GM18508 (cell line): ENCODE data around the gene PMVK.

Source experiments
- ATAC-seq: cut with Tn5 transposase; IDR thresholded peaks from one replicate; pipeline ENCODE4 v1.9.1; 2021; ENCODE audit warnings: moderate number of reproducible peaks; ENCODE audit not compliant: insufficient read depth, unreplicated experiment

Gene PMVK

GRCh38 chr1:154951901-154952657 is 15.6 kb upstream of the PMVK start:
- no peak for ATAC-seq

DNA sequence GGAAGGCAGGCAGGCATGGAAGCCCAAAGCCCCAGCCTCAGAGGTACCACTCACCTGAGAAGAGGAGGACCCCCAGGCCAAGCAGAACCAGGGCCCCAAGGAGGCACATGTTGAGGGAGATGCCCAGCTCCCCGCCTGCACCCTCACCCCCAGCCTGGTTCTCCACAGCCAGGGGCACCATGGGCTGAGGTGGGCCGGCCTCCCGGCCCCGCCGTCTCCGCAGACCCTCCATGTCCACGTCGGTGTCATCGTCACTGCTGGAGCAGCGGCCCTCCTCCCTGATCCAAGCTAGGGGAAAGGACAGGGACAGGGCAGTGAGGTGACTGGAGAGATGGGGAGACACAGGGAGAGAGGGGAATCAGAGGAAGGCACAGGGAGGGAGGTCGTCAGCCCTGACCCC is 11.6 kb upstream of the PMVK start:
- no peak for ATAC-seq

- no peak for ATAC-seq
These were observed 9.7 kb upstream of the PMVK start for GRCh38 chr1:154945962-154946850.

GRCh38 chr1:154945160-154945961 is 8.8 kb upstream of the PMVK start:
- ATAC-seq: no peak

DNA sequence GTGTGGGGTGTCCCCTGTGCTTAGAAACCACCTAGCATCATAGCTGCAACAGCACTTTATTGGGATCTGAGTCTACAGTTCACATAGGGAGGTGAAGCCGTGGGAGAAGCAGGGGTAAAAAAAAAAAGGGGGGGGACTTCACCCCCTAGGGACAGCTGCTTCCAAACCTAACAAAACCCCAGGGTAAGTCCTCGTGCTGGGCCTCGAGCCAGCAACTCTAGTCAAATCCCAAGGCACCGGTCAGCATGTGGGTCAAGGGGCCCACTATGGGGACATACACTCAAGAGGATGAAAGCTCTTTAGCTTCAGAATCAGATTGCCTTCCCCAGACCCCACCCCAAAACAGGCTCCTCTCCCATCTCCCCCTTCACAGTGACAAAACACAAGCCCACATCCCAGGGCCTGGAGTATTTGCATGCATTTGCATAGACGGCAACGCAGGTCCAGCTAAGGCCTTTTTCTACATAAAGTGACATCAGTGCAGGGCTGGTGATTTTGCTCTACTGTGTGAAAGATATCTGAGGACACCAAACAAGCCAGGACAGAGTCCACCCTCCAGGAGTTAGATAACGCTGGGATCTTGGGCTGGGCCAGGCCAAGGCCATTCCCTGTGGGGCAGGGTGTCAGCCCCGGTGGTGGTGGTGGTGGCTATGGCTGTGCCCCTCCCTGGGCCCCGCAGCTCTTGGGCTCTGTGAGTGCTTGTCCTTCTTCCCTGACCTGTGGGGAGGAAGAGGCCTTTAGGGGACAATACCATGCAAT is 8.1 kb upstream of the PMVK start:
- no peak for ATAC-seq

GRCh38 chr1:154943649-154944400 is 7.3 kb upstream of the PMVK start:
- no peak for ATAC-seq

- ATAC-seq: no peak
These were observed 5.0 kb upstream of the PMVK start for GRCh38 chr1:154941333-154942013.

GRCh38 chr1:154940651-154941194 is 4.2 kb upstream of the PMVK start:
- no peak for ATAC-seq

DNA sequence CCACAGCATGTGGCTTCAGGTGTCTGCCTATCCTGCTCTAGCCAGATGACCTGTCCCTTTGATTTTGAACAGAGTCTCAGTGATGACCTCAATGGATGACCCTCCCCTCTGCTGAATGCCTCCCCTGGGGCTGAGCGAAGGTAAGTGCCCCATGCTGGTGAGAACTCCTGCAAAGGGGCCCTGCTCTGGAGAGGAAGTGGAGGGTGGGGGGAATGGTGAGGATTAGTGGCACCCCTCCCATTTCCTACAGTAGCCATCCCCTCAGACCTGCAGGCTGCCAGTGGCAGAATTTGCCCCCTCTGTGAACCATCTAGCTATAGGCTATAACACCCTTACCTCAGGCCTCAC is 3.7 kb upstream of the PMVK start:
- ATAC-seq: no peak

- ATAC-seq: no peak
These were observed 2.3 kb upstream of the PMVK start for GRCh38 chr1:154938604-154939399.

DNA sequence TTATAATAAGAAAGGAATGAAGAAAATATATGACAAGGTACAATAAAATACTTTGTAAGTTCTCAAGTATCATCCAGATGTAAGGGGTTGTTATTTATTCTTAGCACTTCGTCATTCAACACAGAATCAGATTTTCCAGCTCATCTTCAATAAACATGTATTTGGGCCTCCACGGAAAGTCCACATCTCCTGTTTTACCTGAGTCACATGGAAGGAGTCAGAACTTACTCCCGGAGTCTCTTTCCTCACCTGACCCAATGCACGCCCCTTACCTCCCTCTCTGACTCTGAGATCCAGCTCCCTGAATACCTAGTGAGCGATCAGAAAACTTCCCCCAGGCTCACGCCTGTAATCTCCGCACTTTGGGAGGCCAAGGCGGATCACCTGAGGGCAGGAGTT is 1.5 kb upstream of the PMVK start:
- ATAC-seq: no peak

DNA sequence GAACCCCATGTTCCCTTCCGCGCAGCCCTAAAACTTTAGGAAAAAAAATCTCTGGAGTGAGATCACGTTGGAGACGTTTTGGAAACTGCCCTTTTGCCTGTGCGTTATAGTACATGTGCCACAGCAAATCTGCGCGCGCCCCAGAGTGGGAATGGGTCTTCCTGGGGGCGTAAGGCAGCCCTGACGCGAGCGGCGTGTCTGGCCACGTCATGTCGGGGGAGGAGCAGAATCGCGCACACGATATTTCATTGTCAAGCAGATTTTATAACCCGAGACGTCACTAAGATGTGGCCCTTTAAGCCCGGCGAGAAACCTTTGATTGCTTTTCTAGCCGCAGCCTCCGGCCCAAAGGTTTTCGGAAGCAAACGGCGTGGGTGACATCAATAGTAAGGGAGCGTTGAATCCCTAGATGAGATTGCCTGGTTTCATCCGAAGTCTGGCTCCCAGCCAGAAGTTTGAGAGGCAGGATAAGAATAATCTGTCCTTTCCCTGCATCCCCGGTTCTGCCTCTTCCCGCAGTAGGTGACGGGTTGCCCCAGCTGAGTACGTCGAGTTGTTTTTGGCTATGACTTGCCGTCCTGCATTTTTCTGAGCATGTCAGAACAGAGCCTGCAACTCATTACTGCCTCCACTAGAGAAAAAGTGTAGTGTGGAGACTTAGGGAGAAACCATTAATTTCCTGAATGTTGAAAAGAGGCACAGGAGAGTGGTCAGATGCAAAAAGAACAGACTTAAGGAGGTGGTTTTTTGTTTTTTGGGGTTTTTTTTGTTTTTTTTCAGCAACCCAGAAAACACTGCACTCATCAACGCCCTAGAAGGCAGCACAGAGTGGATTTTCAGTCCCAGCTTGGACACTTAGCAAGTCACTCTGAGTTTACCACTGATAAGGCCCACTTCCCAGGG is 817 bp upstream of the PMVK start:
- peak; percentile 16 for ATAC-seq

DNA sequence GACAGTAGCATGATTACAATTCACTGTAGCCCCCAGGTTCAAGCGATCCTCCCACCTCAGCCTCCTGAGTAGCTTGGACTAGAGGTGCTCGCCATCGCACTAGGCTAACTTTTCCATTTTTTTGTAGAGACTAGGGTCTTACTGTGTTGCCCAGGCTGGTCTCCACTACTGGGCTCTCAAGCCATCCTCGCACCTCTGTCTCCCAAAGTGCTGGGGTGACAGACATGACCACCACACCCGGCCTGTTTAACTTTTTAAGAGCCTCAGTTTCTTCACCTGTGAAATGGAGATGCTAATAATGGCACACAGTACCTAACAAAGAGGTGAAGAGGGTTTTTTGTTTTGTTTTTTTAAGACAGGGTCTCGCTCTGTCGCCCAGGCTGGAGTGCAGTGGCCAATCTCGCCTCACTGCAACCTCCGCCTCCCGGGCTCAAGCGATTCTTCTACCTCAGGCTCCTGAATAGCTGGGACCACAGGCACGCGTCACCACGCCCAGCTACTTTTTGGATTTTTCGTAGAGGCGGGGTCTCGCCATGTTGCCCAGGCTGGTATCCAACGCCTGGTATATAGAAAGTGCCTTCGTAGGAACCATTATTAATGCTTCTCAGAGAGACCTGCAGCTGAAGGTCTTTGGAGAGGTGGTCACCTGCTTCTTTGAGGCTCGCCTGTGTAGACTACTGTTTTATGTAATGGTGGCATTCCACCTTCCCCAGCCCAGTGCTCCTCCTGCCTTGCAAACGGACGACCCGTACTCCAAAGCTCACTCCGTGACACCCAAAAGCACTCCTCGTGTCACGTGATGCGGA is 567 bp downstream of the PMVK start:
- no peak for ATAC-seq

DNA sequence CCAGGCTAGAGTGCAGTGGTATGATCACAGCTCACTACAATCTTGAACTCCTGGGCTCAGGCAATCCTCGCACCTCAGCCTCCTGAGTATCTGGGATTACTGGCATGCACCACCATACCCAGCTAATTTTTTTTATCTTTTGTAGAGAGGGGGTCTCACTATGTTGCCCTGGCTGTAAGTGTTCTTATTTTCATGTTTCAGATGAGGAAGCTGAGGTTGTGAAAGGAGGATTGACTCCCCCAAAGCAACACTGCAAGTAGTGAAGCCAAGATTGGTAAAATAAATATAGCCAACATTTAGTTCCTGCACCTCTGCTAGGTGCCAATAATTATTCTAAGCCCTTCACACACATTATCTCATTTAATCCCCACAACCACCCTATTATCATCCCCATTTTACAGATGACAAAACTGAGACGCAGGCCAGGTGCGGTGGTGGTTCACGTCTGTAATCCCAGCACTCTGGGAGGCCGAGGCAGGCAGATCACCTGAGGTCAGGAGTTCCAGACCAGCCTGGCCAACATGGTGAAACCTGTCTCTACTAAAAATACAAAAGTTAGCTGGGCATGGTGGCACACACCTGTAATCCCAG is 2.1 kb downstream of the PMVK start:
- no peak for ATAC-seq

DNA sequence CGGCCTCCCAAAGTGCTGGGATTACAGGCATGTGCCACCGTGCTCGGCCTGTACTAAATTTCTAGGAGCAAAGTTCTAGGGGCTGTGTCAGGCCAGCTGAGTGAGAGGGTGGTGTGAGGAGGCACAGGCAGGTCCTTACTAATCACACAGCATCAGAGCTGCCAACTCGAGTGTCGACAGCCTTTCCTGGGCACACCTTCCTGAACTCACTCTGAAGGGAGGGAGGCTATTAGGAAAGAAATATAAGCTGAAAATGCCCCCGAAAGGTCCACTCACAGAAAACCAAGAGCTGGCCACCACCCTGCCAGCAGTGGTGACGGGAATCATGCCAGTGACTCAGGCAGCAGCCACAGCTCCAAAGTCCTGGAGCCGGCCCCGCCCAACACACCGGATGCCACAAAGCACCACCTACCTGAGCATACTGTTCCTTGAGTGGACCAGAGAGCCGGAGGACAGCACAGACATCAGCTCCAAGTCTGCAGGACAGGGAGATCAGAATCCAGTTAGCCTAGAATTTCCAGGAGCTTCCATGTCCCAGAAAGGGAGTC is 4.5 kb downstream of the PMVK start:
- no peak for ATAC-seq
